ENCODE measurements around the gene STAG1.
"Not testable (repeated sequence)": the region's sequence is repeated elsewhere in the genome, so short reads cannot be mapped to it uniquely, and the experiment has no call there.

DNA sequence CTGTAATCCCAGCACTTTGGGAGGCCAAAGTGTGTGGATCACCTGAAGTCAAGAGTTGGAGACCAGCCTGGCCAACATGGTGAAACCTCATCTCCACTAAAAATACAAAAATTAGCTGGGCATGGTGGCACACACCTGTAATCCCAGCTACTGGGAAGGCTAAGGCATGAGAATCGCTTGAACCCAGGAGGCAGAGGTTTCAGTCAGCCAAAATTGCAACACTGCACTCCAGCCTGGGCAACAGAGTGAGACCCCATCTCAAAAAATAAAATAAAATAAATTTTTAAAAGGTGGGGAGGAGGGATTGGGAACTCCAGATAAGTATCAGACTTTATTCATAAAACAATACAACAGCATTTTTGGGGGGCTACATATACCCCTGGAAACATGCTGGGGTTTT, 42.4 kb downstream of the STAG1 start:
- TF ChIP-seq POLR2A, CTCF (IDR thresholded peaks at IDR 0.05): not testable (repeated sequence)

All from stomach (tissue), 4 donors.